HG02840 (cell line): ENCODE results near the gene STK32B.

ENCODE experiments used
- ATAC-seq: cut with Tn5 transposase; IDR thresholded peaks from one replicate; pipeline ENCODE4 v1.9.1; 2021; ENCODE audit warnings: mild to moderate bottlenecking, moderate library complexity, moderate number of reproducible peaks; ENCODE audit not compliant: unreplicated experiment, low FRiP score

Gene STK32B

GRCh38 chr4:5120067-5120466, 68.8 kb downstream of the STK32B start:
- ATAC-seq = no peak

GRCh38 chr4:5120468-5120867, 69.2 kb downstream of the STK32B start:
- no peak for ATAC-seq

GRCh38 chr4:5122114-5122513, 70.8 kb downstream of the STK32B start:
- no peak for ATAC-seq

- no peak for ATAC-seq
Observed at GRCh38 chr4:5124876-5125275, 73.6 kb downstream of the STK32B start.

GRCh38 chr4:5125321-5125720, 74.0 kb downstream of the STK32B start:
- ATAC-seq = no peak

- ATAC-seq = no peak
Observed at GRCh38 chr4:5126231-5126630, 75.0 kb downstream of the STK32B start.

GRCh38 chr4:5126857-5127256, 75.6 kb downstream of the STK32B start:
- ATAC-seq = no peak

- ATAC-seq = no peak
Observed at GRCh38 chr4:5127556-5127955, 76.3 kb downstream of the STK32B start.

GRCh38 chr4:5128569-5128968, 77.3 kb downstream of the STK32B start:
- ATAC-seq = no peak

- no peak for ATAC-seq
Observed at GRCh38 chr4:5133201-5133600, 81.9 kb downstream of the STK32B start.

GRCh38 chr4:5133933-5134594, 82.8 kb downstream of the STK32B start:
- ATAC-seq = no peak

GRCh38 chr4:5134620-5135019, 83.3 kb downstream of the STK32B start:
- no peak for ATAC-seq

- ATAC-seq = no peak
Observed at GRCh38 chr4:5137226-5137625, 85.9 kb downstream of the STK32B start.

GRCh38 chr4:5137927-5138326, 86.6 kb downstream of the STK32B start:
- no peak for ATAC-seq

- ATAC-seq = no peak
Observed at GRCh38 chr4:5138389-5138788, 87.1 kb downstream of the STK32B start.

GRCh38 chr4:5139141-5139540, 87.9 kb downstream of the STK32B start:
- ATAC-seq = no peak

- ATAC-seq = no peak
Observed at GRCh38 chr4:5141802-5142201, 90.5 kb downstream of the STK32B start.

GRCh38 chr4:5142726-5143125, 91.4 kb downstream of the STK32B start:
- no peak for ATAC-seq

- ATAC-seq = no peak
Observed at GRCh38 chr4:5143306-5143861, 92.1 kb downstream of the STK32B start.

GRCh38 chr4:5143940-5144339, 92.7 kb downstream of the STK32B start:
- no peak for ATAC-seq

GRCh38 chr4:5144384-5144783, 93.1 kb downstream of the STK32B start:
- ATAC-seq = no peak

GRCh38 chr4:5146248-5146647, 95.0 kb downstream of the STK32B start:
- ATAC-seq = no peak

- ATAC-seq = no peak
Observed at GRCh38 chr4:5152521-5152920, 101.2 kb downstream of the STK32B start.
